Activated CD8-positive, alpha-beta memory T cell treated with anti-CD3 and anti-CD28 coated beads, Interleukin-2, amount 50 U/mL, for 1 hour (primary cell): Measurements from ENCODE around the gene IGFBP4.
"Not testable (repeated sequence)": the region's sequence is repeated elsewhere in the genome, so short reads cannot be mapped to it uniquely, and the experiment has no call there.

ENCODE experiments used
- DNase-seq: peaks from one replicate; pipeline ENCODE4 v3.0.0-alpha.2; 2020; ENCODE audit errors: extremely low read depth

The IGFBP4 gene

GRCh38 chr17:40443196-40443987 lies at the start of gene IGFBP4:
TSS of gene IGFBP4 (plus strand) at chr17:40443450. CDS start at chr17:40443736, 286 bp downstream.
- peak; percentile 33 for DNase-seq

GRCh38 chr17:40399185-40399584 lies 44.1 kb upstream of the IGFBP4 start:
- no peak for DNase-seq

GRCh38 chr17:40402668-40403067 lies 40.6 kb upstream of the IGFBP4 start:
- DNase-seq = no peak

GRCh38 chr17:40404003-40404402 lies 39.2 kb upstream of the IGFBP4 start:
- DNase-seq = no peak

- no peak for DNase-seq
Observed at GRCh38 chr17:40407460-40407859, 35.8 kb upstream of the IGFBP4 start.

- DNase-seq = not testable (repeated sequence)
Observed at GRCh38 chr17:40409540-40409939, 33.7 kb upstream of the IGFBP4 start.

- no peak for DNase-seq
Observed at GRCh38 chr17:40410082-40410481, 33.2 kb upstream of the IGFBP4 start.

GRCh38 chr17:40411821-40412220 lies 31.4 kb upstream of the IGFBP4 start:
- no peak for DNase-seq

GRCh38 chr17:40412880-40413279 lies 30.4 kb upstream of the IGFBP4 start:
- no peak for DNase-seq

- DNase-seq = not testable (repeated sequence)
Observed at GRCh38 chr17:40414312-40414711, 28.9 kb upstream of the IGFBP4 start.

- DNase-seq = no peak
Observed at GRCh38 chr17:40415390-40415789, 27.9 kb upstream of the IGFBP4 start.

- no peak for DNase-seq
Observed at GRCh38 chr17:40416671-40417070, 26.6 kb upstream of the IGFBP4 start.

- no peak for DNase-seq
Observed at GRCh38 chr17:40417258-40417608, 26.0 kb upstream of the IGFBP4 start.

- DNase-seq = peak; percentile 96
Observed at GRCh38 chr17:40417609-40418427, 25.4 kb upstream of the IGFBP4 start, which contains the start of gene TOP2A. TSS of gene TOP2A (minus strand) at chr17:40417896. CDS start at chr17:40417791, 105 bp downstream.

GRCh38 chr17:40418428-40418706 lies 24.9 kb upstream of the IGFBP4 start:
- no peak for DNase-seq

GRCh38 chr17:40419559-40420331 lies 23.5 kb upstream of the IGFBP4 start:
- no peak for DNase-seq

- DNase-seq = no peak
Observed at GRCh38 chr17:40422990-40423633, 20.1 kb upstream of the IGFBP4 start.

GRCh38 chr17:40425741-40426140 lies 17.5 kb upstream of the IGFBP4 start:
- DNase-seq = no peak

GRCh38 chr17:40427002-40427491 lies 16.2 kb upstream of the IGFBP4 start:
- DNase-seq = no peak

- no peak for DNase-seq
Observed at GRCh38 chr17:40430272-40431230, 12.7 kb upstream of the IGFBP4 start.

- no peak for DNase-seq
Observed at GRCh38 chr17:40431231-40431602, 12.0 kb upstream of the IGFBP4 start.
